HepG2 (cell line): ENCODE measurements around the gene MIDN. TPM values are rescaled to one million over a fixed set of nuclear protein-coding genes. Genes with fewer than 3 reads are reported as not detected.

ENCODE experiments used
- ERF ChIP-seq: IDR thresholded peaks from 2 replicates; pipeline ENCODE4 v1.6.1; 2018; ENCODE audit warnings: missing biosample characterization, missing genetic modification reagents
- HMG20B ChIP-seq: conservative IDR thresholded peaks from 2 replicates; pipeline ENCODE4 v1.6.1; 2016; ENCODE audit warnings: missing genetic modification reagents, missing compliant biosample characterization
- IRX3 ChIP-seq: sonication (generic); formaldehyde crosslinking; IDR thresholded peaks from 2 replicates; pipeline ENCODE4 v1.8.1; 2023; ENCODE audit warnings: mild to moderate bottlenecking, low read depth, missing genetic modification reagents, borderline replicate concordance
- MAZ ChIP-seq, 2 experiments: sonication (generic) in 1 of 2; formaldehyde crosslinking in 1 of 2; IDR thresholded peaks; 2 replicates each; pipeline versions ENCODE4 v1.5.0 to v1.6.1; 2012 to 2020; ENCODE audit warnings: low read depth in 2 of 2, mild to moderate bottlenecking in 2 of 2, borderline replicate concordance in 1 of 2, improper control_type of control experiment in 1 of 2, low read length in 1 of 2, missing genetic modification reagents in 1 of 2, moderate library complexity in 1 of 2
- ONECUT2 ChIP-seq: sonication (generic); formaldehyde crosslinking; IDR thresholded peaks from 2 replicates; pipeline ENCODE4 v1.4.0; 2020; ENCODE audit warnings: missing genetic modification reagents
- PHF21A ChIP-seq: sonication (generic); formaldehyde crosslinking; IDR thresholded peaks from 2 replicates; pipeline ENCODE4 v1.5.0; 2020; ENCODE audit warnings: mild to moderate bottlenecking, missing genetic modification reagents
- PLRG1 ChIP-seq: fragments of 450-650 bp; conservative IDR thresholded peaks from 2 replicates; pipeline ENCODE4 v1.6.1; 2016
- SALL1 ChIP-seq: sonication (generic); formaldehyde crosslinking; IDR thresholded peaks from 2 replicates; pipeline ENCODE4 v1.8.0; 2022; ENCODE audit warnings: mild to moderate bottlenecking, missing genetic modification reagents
- SMAD9 ChIP-seq: sonication (generic); formaldehyde crosslinking; IDR thresholded peaks from 2 replicates; pipeline ENCODE4 v1.5.1; 2020; ENCODE audit warnings: mild to moderate bottlenecking, missing genetic modification reagents
- SOX13 ChIP-seq, 3 experiments: fragments of 450-650 bp in 1 of 3; sonication (generic) in 1 of 3; formaldehyde crosslinking in 1 of 3; IDR thresholded peaks in 2 of 3; conservative IDR thresholded peaks in 1 of 3; 2 replicates each; pipeline versions ENCODE4 v1.5.0 to v1.6.1; 2016 to 2020; ENCODE audit warnings: antibody characterized with exemption in 1 of 3, mild to moderate bottlenecking in 1 of 3, missing compliant biosample characterization in 1 of 3, missing genetic modification reagents in 1 of 3, moderate library complexity in 1 of 3
- SRSF1 ChIP-seq: fragments of 200-400 bp; formaldehyde crosslinking; optimal IDR thresholded peaks from 2 replicates; pipeline ENCODE3; 2017; ENCODE audit warnings: mild to moderate bottlenecking, low read depth, low read length, moderate library complexity
- TOE1 ChIP-seq: sonication (generic); formaldehyde crosslinking; IDR thresholded peaks from 2 replicates; pipeline ENCODE4 v1.4.0; 2020; ENCODE audit warnings: mild to moderate bottlenecking, missing genetic modification reagents
- ZNF331 ChIP-seq: sonication (generic); formaldehyde crosslinking; IDR thresholded peaks from 2 replicates; pipeline ENCODE4 v1.4.0; 2020; ENCODE audit warnings: missing genetic modification reagents
- ZNF430 ChIP-seq: sonication (generic); formaldehyde crosslinking; IDR thresholded peaks from 2 replicates; pipeline ENCODE4 v1.9.0; 2021; ENCODE audit warnings: mild to moderate bottlenecking, missing genetic modification reagents
- ZNF557 ChIP-seq: sonication (generic); formaldehyde crosslinking; IDR thresholded peaks from 2 replicates; pipeline ENCODE4 v1.4.0; 2020; ENCODE audit warnings: missing genetic modification reagents
- ZNF644 ChIP-seq: IDR thresholded peaks from 2 replicates; pipeline ENCODE4 v1.6.1; 2016; ENCODE audit warnings: low read depth
- ZNF772 ChIP-seq: sonication (generic); formaldehyde crosslinking; IDR thresholded peaks from 2 replicates; pipeline ENCODE4 v1.5.0; 2020; ENCODE audit warnings: mild to moderate bottlenecking, missing genetic modification reagents
- polyA plus RNA-seq, 8 experiments: library from polyadenylated mRNA; depleted of rRNA in 3 of 8; stranded (reverse) in 7 of 8; unstranded in 1 of 8; fragments of >200 nt; fragmentation: Illumina TruSeq in 4 of 8; extraction: Trizol in 4 of 8; gene quantifications; 2 replicates each; pipeline versions ENCODE4 v1.2.1 to v1.2.3, GENCODE V29; 2011 to 2016; ENCODE audit warnings: low read depth in 4 of 8, missing spikeins in 1 of 8, mixed read lengths in 1 of 8; ENCODE audit not compliant: insufficient read depth in 1 of 8
- total RNA-seq, 5 experiments: library from RNA; depleted of rRNA; stranded (reverse); fragments of >200 nt; fragmentation: Illumina TruSeq; extraction: Trizol; gene quantifications; 2 replicates each; pipeline ENCODE4 v1.2.3, GENCODE V29; 2016; ENCODE audit warnings: low read depth in 1 of 5
- TF ChIP-seq, protein P1 (sequence below): sonication (generic); formaldehyde crosslinking; IDR thresholded peaks from 2 replicates; pipeline ENCODE4 v1.4.0; 2020; ENCODE audit warnings: mild to moderate bottlenecking, missing genetic modification reagents, borderline replicate concordance
- TF ChIP-seq, protein P2 (sequence below): sonication (generic); formaldehyde crosslinking; IDR thresholded peaks from 2 replicates; pipeline ENCODE4 v1.4.0; 2020; ENCODE audit warnings: missing genetic modification reagents
- TF ChIP-seq, protein P3 (sequence below), 2 experiments: sonication (generic) in 1 of 2; formaldehyde crosslinking in 1 of 2; IDR thresholded peaks; 2 replicates each; pipeline versions ENCODE4 v1.4.0 to v1.6.1; 2016 to 2020; ENCODE audit warnings: borderline replicate concordance in 1 of 2, low read depth in 1 of 2, mild to moderate bottlenecking in 1 of 2, missing genetic modification reagents in 1 of 2

Gene MIDN
- total and polyA plus RNA-seq, 2 of the 13 experiments (the other 11 are each of a cell fraction or from before 2014, with no cell fraction given) = 8.4 to 18.0 TPM

GRCh38 chr19:1275976-1276627, 27.7 kb downstream of the MIDN start (continued):
- no peak for TF ChIP-seq MAZ (IDR thresholded peaks at IDR 0.05; ENCODE audit: borderline replicate concordance, low read depth, low read length)
- TF ChIP-seq MAZ (CRISPR knock-in tag; IDR thresholded peaks at IDR 0.05; ENCODE audit: low read depth) = 0 out of 2 replicates have a peak, but pooled peaks have one; percentile 17
- TF ChIP-seq, protein P1, sequence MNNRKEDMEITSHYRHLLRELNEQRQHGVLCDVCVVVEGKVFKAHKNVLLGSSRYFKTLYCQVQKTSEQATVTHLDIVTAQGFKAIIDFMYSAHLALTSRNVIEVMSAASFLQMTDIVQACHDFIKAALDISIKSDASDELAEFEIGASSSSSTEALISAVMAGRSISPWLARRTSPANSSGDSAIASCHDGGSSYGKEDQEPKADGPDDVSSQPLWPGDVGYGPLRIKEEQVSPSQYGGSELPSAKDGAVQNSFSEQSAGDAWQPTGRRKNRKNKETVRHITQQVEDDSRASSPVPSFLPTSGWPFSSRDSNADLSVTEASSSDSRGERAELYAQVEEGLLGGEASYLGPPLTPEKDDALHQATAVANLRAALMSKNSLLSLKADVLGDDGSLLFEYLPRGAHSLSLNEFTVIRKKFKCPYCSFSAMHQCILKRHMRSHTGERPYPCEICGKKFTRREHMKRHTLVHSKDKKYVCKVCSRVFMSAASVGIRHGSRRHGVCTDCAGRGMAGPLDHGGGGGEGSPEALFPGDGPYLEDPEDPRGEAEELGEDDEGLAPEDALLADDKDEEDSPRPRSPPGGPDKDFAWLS (CRISPR knock-in tag) = 0 out of 2 replicates have a peak, but pooled peaks have one; percentile 49
- no peak for TF ChIP-seq IRX3 (CRISPR knock-in tag)
- TF ChIP-seq SRSF1 = peak; percentile 27
- no peak for TF ChIP-seq SMAD9 (CRISPR knock-in tag)
- no peak for TF ChIP-seq ZNF772 (CRISPR knock-in tag)
- TF ChIP-seq ERF (CRISPR knock-in tag) = peak; percentile 15; the same call in 1 of the 2 replicates
- no peak for TF ChIP-seq ONECUT2 (CRISPR knock-in tag)
- TF ChIP-seq ZNF430 (CRISPR knock-in tag) = no peak
- TF ChIP-seq, protein P2, sequence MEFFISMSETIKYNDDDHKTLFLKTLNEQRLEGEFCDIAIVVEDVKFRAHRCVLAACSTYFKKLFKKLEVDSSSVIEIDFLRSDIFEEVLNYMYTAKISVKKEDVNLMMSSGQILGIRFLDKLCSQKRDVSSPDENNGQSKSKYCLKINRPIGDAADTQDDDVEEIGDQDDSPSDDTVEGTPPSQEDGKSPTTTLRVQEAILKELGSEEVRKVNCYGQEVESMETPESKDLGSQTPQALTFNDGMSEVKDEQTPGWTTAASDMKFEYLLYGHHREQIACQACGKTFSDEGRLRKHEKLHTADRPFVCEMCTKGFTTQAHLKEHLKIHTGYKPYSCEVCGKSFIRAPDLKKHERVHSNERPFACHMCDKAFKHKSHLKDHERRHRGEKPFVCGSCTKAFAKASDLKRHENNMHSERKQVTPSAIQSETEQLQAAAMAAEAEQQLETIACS = no peak
- TF ChIP-seq PLRG1 = no peak
- TF ChIP-seq HMG20B = no peak
- peak; percentile 6; the same call in 1 of the 2 replicates for TF ChIP-seq ZNF331 (CRISPR knock-in tag)
- TF ChIP-seq PHF21A (CRISPR knock-in tag) = 0 out of 2 replicates have a peak, but pooled peaks have one; percentile 4
- TF ChIP-seq SOX13 (IDR thresholded peaks at IDR 0.05) = no peak
- TF ChIP-seq SOX13 (CRISPR knock-in tag; conservative IDR thresholded peaks at IDR 0.05 in 1 of 2, IDR thresholded peaks at IDR 0.05 in 1 of 2) = 0 out of 4 replicates have a peak, but pooled peaks of 1 of the 2 experiments have one; percentile 18
- 0 out of 2 replicates have a peak, but pooled peaks have one; percentile 43 for TF ChIP-seq ZNF557
- TF ChIP-seq TOE1 (CRISPR knock-in tag) = no peak
- TF ChIP-seq, protein P3, sequence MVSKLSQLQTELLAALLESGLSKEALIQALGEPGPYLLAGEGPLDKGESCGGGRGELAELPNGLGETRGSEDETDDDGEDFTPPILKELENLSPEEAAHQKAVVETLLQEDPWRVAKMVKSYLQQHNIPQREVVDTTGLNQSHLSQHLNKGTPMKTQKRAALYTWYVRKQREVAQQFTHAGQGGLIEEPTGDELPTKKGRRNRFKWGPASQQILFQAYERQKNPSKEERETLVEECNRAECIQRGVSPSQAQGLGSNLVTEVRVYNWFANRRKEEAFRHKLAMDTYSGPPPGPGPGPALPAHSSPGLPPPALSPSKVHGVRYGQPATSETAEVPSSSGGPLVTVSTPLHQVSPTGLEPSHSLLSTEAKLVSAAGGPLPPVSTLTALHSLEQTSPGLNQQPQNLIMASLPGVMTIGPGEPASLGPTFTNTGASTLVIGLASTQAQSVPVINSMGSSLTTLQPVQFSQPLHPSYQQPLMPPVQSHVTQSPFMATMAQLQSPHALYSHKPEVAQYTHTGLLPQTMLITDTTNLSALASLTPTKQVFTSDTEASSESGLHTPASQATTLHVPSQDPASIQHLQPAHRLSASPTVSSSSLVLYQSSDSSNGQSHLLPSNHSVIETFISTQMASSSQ (IDR thresholded peaks at IDR 0.05; ENCODE audit: low read depth) = no peak
- TF ChIP-seq, protein P3 (CRISPR knock-in tag; IDR thresholded peaks at IDR 0.05; ENCODE audit: borderline replicate concordance) = 0 out of 2 replicates have a peak, but pooled peaks have one; percentile 41
- 0 out of 2 replicates have a peak, but pooled peaks have one; percentile 2 for TF ChIP-seq SALL1
- TF ChIP-seq ZNF644 = no peak
